ENCODE data around the gene SMYD3.

DNA sequence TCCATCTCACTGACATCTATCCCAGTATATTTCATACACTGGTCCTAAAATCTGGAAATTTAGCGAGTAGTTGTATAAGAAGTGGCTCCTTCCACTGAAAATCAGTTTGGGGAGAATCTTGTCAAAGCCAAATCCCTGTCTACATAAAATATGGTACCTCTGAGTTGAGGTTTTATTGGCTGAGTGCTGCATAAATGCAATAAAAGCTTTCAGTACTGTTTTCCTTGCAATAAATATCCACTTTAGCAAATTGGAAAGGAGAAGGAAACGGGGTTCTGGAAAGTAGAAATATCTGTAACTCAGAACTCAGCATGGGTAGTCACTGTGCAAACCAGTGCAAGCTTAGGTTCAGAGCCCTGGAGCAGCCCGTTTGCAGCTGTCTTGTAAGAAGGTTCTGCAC lies 580.2 kb downstream of the SMYD3 start:
- TF ChIP-seq, protein P1, sequence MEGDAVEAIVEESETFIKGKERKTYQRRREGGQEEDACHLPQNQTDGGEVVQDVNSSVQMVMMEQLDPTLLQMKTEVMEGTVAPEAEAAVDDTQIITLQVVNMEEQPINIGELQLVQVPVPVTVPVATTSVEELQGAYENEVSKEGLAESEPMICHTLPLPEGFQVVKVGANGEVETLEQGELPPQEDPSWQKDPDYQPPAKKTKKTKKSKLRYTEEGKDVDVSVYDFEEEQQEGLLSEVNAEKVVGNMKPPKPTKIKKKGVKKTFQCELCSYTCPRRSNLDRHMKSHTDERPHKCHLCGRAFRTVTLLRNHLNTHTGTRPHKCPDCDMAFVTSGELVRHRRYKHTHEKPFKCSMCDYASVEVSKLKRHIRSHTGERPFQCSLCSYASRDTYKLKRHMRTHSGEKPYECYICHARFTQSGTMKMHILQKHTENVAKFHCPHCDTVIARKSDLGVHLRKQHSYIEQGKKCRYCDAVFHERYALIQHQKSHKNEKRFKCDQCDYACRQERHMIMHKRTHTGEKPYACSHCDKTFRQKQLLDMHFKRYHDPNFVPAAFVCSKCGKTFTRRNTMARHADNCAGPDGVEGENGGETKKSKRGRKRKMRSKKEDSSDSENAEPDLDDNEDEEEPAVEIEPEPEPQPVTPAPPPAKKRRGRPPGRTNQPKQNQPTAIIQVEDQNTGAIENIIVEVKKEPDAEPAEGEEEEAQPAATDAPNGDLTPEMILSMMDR (IDR thresholded peaks at IDR 0.05): no peak
- no peak for TF ChIP-seq POLR2A (IDR thresholded peaks at IDR 0.05)
- TF ChIP-seq POLR2AphosphoS5 (IDR thresholded peaks at IDR 0.05): no peak
